H1 (cell line): ENCODE measurements around the gene MAP3K6. TPM values are rescaled to one million over a fixed set of nuclear protein-coding genes. Genes with fewer than 3 reads are reported as not detected.

Source experiments
- BACH1 ChIP-seq: IDR thresholded peaks from 2 replicates; pipeline ENCODE4 v1.6.1; 2012; ENCODE audit warnings: low read length, improper control_type of control experiment
- BCL11A ChIP-seq, 2 experiments: IDR thresholded peaks; one replicate each; pipeline ENCODE4 v1.6.1; 2011; ENCODE audit warnings: low read depth in 2 of 2, low read length in 2 of 2, mild to moderate bottlenecking in 2 of 2
- BRCA1 ChIP-seq: IDR thresholded peaks from 2 replicates; pipeline ENCODE4 v1.6.1; 2012; ENCODE audit warnings: low read depth, low read length, improper control_type of control experiment
- CREB1 ChIP-seq: IDR thresholded peaks from 2 replicates; pipeline ENCODE4 v1.6.1; 2012; ENCODE audit warnings: inconsistent platforms
- CTCF ChIP-seq, 3 experiments: IDR thresholded peaks; 1 replicate in 2 of 3; 2 replicates in 1 of 3; pipeline versions ENCODE4 v1.5.1 to v1.6.1; 2011; ENCODE audit warnings: low read length in 3 of 3, mild to moderate bottlenecking in 3 of 3, inconsistent platforms in 2 of 3, low read depth in 1 of 3, moderate library complexity in 1 of 3; ENCODE audit not compliant: insufficient read depth in 1 of 3; ENCODE audit errors: control extremely low read depth in 1 of 3
- EP300 ChIP-seq, 2 experiments: IDR thresholded peaks; 1 replicate in 1 of 2; 2 replicates in 1 of 2; pipeline ENCODE4 v1.6.1; 2011 to 2012; ENCODE audit warnings: low read depth in 2 of 2, low read length in 2 of 2, mild to moderate bottlenecking in 2 of 2, borderline replicate concordance in 1 of 2, inconsistent platforms in 1 of 2, moderate library complexity in 1 of 2
- HDAC6 ChIP-seq: IDR thresholded peaks from one replicate; pipeline ENCODE4 v1.7.1; 2012; ENCODE audit warnings: low read depth, mild to moderate bottlenecking, inconsistent platforms, low read length, moderate library complexity
- JUND ChIP-seq: IDR thresholded peaks from 2 replicates; pipeline ENCODE4 v1.6.1; 2011; ENCODE audit warnings: mild to moderate bottlenecking, improper control_type of control experiment, low read length
- KDM4A ChIP-seq: IDR thresholded peaks from one replicate; pipeline ENCODE4 v1.7.1; 2012; ENCODE audit warnings: low read depth, mild to moderate bottlenecking, moderate library complexity, low read length, inconsistent platforms; ENCODE audit not compliant: severe bottlenecking
- NRF1 ChIP-seq: IDR thresholded peaks from 2 replicates; pipeline ENCODE4 v1.6.1; 2011; ENCODE audit warnings: mild to moderate bottlenecking, low read depth, low read length, improper control_type of control experiment
- RNF2 ChIP-seq: fragments of 200-900, 300-1000 bp; sonication (generic); IDR thresholded peaks from 2 replicates; pipeline ENCODE4 v1.7.1; 2016; ENCODE audit warnings: borderline replicate concordance, low read depth, mild to moderate bottlenecking, antibody characterized with exemption, low read length; ENCODE audit not compliant: poor library complexity, severe bottlenecking; ENCODE audit errors: missing control alignments
- SAP30 ChIP-seq: fragments of 300-600 bp; sonication (generic); IDR thresholded peaks from 2 replicates; pipeline ENCODE4 v1.7.1; 2012; ENCODE audit warnings: low read length, moderate library complexity, mild to moderate bottlenecking, inconsistent platforms; ENCODE audit not compliant: insufficient read depth, insufficient replicate concordance
- SIN3A ChIP-seq, 2 experiments: IDR thresholded peaks in 1 of 2; conservative IDR thresholded peaks in 1 of 2; 2 replicates each; pipeline ENCODE4 v1.6.1; 2011 to 2012; ENCODE audit warnings: low read length in 2 of 2, improper control_type of control experiment in 1 of 2, low read depth in 1 of 2, mild to moderate bottlenecking in 1 of 2
- SIX5 ChIP-seq: IDR thresholded peaks from 2 replicates; pipeline ENCODE4 v1.6.1; 2011; ENCODE audit warnings: mild to moderate bottlenecking, low read depth, low read length
- SP4 ChIP-seq: IDR thresholded peaks from 2 replicates; pipeline ENCODE4 v1.6.1; 2012; ENCODE audit warnings: low read length, inconsistent platforms
- SRF ChIP-seq: IDR thresholded peaks from 2 replicates; pipeline ENCODE4 v1.6.1; 2011; ENCODE audit warnings: mild to moderate bottlenecking, low read depth, low read length, moderate library complexity
- TAF7 ChIP-seq: optimal IDR thresholded peaks from 2 replicates; pipeline ENCODE3; 2011; ENCODE audit warnings: low read depth, mild to moderate bottlenecking, inconsistent platforms, low read length, moderate library complexity, borderline replicate concordance
- TBP ChIP-seq: IDR thresholded peaks from 2 replicates; pipeline ENCODE4 v1.6.1; 2011; ENCODE audit warnings: low read depth, low read length, improper control_type of control experiment
- ZNF274 ChIP-seq: IDR thresholded peaks from 2 replicates; pipeline ENCODE4 v1.7.0; 2012; ENCODE audit warnings: low read length, borderline replicate concordance; ENCODE audit errors: extremely low read depth
- polyA plus RNA-seq, 7 experiments: library from polyadenylated mRNA; depleted of rRNA in 3 of 7; stranded (reverse) in 5 of 7; unstranded in 2 of 7; fragments of >200 nt in 5 of 7; fragments of 200-250 nt in 2 of 7; gene quantifications; 1 replicate in 5 of 7; 2 replicates in 1 of 7; 4 replicates in 1 of 7; pipeline versions ENCODE4 v1.2.1 to v1.2.3, GENCODE V29; 2011 to 2013; ENCODE audit warnings: missing spikeins in 2 of 7, mixed read lengths in 2 of 7
- total RNA-seq: library from RNA; stranded (reverse); fragmentation: NEBNext Ultra II Directional; extraction: Animal tissue kit (Norgen Biotek cat#: 25700); gene quantifications from 2 replicates; pipeline ENCODE4 v1.2.1, GENCODE V29; 2021
- TF ChIP-seq, protein P1 (sequence below): IDR thresholded peaks from 2 replicates; pipeline ENCODE4 v1.6.1; 2011; ENCODE audit warnings: low read length, improper control_type of control experiment

Gene MAP3K6
- total and polyA plus RNA-seq, 2 of the 8 experiments (the other 6 are each of a cell fraction or from before 2014, with no cell fraction given): 7.4 to 7.6 TPM

DNA sequence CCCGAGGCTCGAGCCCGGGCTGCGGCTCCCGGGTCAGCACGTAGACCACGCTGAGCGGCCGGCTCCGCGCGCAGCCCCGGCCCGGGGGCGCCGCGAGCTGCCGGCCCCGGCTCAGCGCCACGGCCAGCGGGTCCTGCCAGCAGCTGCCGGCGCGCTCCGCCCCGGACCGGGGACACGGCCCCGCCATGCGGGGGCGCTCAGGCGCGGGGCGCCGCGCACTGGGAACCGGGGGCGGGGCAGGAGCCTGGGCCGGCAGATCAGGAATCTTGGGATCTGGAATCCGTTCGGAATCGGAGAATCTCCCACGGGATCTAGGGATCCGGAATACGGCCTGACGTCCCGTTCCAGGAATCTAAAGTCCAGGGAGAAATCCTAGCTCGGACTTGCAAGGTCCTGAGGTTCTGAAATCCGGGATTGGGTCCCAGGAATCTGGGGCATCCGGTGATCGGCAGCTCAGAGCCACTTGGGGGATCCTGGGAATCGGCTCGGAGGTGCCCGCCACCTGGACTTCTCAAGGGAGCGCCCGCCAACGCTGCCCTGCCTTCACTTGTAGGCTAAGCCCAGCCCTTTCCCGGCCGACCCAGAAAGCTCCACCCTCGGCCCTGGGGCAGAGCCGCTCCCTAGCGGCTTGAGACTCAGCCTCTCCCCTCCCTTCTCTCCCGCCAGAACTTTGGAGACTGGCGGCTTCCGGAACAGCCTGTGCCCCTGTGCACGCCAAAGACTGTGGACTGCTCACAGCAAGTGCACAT lies at the start of gene MAP3K6 (continued):
- TF ChIP-seq HDAC6 (no peak), TAF7 (no peak), NRF1 (no peak), SIX5 (no peak), SRF (no peak), ZNF274 (no peak), BCL11A (IDR thresholded peaks at IDR 0.05; ENCODE audit: low read depth in 2 of 2, low read length in 2 of 2) (no peak), EP300 (IDR thresholded peaks at IDR 0.05; ENCODE audit: borderline replicate concordance in 1 of 2, low read depth in 2 of 2, low read length in 2 of 2) (no peak), CTCF (IDR thresholded peaks at IDR 0.05; ENCODE audit: control extremely low read depth in 1 of 3, insufficient read depth in 1 of 3, low read depth in 1 of 3, low read length in 3 of 3) (peak in 2 of 3 experiments; percentile 46 to 68; a peak in 3 of 4 replicates), SAP30 (no peak), SIN3A (conservative IDR thresholded peaks at IDR 0.05 in 1 of 2, IDR thresholded peaks at IDR 0.05 in 1 of 2; ENCODE audit: low read depth in 1 of 2, low read length in 2 of 2) (0 out of 4 replicates have a peak, but pooled peaks have one; percentile 15 to 35), SP4 (no peak), JUND (no peak), TBP (0 out of 2 replicates have a peak, but pooled peaks have one; percentile 9), BRCA1 (no peak), BACH1 (peak; percentile 27; the same call in 1 of the 2 replicates), KDM4A (peak; percentile 26), RNF2 (no peak), CREB1 (no peak)
- TF ChIP-seq, protein P1, sequence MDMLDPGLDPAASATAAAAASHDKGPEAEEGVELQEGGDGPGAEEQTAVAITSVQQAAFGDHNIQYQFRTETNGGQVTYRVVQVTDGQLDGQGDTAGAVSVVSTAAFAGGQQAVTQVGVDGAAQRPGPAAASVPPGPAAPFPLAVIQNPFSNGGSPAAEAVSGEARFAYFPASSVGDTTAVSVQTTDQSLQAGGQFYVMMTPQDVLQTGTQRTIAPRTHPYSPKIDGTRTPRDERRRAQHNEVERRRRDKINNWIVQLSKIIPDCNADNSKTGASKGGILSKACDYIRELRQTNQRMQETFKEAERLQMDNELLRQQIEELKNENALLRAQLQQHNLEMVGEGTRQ: no peak
